Subcutaneous adipose tissue (tissue), 4 donors: ENCODE measurements around the gene CTDP1. TPM values are rescaled to one million over a fixed set of nuclear protein-coding genes. Genes with fewer than 3 reads are reported as not detected.

Source experiments
- total RNA-seq, 4 donors: library from RNA; depleted of rRNA; stranded (reverse); fragments of >200 nt; gene quantifications; one replicate each; pipeline ENCODE4 v1.1.0, GENCODE V29; 2016
- TF ChIP-seq, protein P1 (sequence below): fragments of 450-650 bp; IDR thresholded peaks from one replicate; pipeline ENCODE4 v1.5.1; 2016; ENCODE audit warnings: low read depth, mild to moderate bottlenecking, control low read depth, antibody characterized with exemption, moderate library complexity

CTDP1 gene
- total RNA-seq, 4 donors from 2014 or later = 11.3 to 19.2 (median 16.2) TPM

DNA sequence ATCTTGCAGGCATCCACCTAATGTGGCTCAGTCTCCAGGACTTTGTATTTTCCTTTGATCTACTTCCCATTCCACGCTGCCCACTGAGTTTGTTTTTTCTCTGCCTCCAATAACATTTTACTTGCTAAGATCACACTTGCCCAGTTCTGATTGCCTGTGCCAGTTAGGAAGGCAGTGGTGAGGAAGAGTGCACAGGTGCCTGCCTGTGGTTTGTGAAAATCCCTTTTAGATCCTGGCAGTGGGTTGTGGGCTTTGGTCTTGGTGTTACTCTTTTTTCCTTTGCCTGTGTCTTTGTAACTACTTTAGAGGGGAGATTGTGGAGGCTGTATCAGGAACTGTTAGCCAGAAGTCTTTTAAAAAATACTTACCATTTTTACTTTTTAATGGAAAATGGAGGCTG is 81.3 kb downstream of the CTDP1 start:
- TF ChIP-seq, protein P1, sequence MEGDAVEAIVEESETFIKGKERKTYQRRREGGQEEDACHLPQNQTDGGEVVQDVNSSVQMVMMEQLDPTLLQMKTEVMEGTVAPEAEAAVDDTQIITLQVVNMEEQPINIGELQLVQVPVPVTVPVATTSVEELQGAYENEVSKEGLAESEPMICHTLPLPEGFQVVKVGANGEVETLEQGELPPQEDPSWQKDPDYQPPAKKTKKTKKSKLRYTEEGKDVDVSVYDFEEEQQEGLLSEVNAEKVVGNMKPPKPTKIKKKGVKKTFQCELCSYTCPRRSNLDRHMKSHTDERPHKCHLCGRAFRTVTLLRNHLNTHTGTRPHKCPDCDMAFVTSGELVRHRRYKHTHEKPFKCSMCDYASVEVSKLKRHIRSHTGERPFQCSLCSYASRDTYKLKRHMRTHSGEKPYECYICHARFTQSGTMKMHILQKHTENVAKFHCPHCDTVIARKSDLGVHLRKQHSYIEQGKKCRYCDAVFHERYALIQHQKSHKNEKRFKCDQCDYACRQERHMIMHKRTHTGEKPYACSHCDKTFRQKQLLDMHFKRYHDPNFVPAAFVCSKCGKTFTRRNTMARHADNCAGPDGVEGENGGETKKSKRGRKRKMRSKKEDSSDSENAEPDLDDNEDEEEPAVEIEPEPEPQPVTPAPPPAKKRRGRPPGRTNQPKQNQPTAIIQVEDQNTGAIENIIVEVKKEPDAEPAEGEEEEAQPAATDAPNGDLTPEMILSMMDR = no peak

DNA sequence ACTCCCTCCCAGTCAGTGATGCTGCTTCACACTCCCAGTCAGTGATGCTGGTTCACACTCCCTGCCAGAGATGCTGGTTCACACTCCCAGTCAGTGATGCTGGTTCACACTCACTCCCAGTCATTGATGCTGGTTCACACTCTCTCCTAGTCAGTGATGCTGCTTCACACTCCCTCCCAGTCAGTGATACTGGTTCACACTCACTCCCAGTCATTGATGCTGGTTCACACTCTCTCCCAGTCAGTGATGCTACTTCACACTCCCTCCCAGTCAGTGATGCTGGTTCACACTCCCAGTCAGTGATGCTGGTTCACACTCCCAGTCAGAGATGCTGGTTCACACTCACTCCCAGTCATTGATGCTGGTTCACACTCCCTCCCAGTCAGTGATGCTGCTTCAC is 83.8 kb downstream of the CTDP1 start:
- TF ChIP-seq, protein P1 = no peak

DNA sequence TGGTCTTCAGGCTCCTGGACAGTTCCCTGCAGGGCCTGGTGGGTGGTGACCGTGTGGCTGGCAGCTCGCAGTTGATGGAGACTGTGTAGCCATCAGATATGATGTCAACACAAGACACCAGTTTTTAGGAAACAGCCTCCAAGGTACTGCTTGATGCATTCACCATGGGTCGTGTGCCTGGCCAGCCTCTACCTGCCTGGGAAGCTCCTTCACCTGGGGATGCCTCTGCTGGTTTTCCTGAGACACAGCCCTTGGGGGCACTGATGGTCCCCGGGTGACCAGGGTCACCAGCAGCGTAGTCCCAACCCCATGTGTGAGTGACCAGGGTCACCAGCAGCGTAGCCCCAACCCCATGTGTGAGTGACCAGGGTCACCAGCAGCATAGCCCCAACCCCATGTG is 84.5 kb downstream of the CTDP1 start:
- TF ChIP-seq, protein P1 = no peak

DNA sequence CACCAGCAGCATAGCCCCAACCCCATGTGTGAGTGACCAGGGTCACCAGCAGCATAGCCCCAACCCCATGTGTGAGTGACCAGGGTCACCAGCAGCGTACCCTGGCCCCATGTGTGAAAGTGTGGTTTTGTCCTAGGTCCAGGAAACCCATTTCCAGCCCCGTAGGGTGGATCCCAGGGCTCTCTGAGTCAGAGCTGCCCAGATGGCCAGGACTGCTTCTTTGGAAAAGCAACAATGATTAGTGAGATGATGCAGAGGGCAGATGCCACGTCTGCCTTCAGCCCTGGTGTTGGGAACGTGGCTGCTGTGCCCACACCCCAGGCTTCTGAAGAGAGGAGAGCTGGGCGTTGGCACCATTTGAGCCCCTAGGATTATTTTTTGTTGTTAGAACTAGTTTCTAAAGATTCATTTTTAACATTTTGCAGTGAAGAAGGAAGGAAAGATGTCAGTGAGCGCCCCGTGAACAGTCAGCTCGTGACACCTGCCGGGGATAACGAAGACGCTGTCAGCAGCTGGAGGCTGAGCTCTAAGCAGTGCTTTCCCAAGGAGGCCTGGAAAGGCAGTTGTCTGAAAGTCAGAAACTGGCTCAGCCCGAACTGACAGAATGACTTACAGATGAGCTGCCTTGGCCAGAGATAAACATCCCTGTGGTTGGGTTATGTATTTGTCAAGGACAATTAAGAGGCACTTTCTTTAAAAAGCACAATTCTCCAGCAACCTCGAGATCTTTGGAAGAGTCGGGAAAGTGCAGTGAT is 86.1 kb downstream of the CTDP1 start:
- TF ChIP-seq, protein P1 = no peak

DNA sequence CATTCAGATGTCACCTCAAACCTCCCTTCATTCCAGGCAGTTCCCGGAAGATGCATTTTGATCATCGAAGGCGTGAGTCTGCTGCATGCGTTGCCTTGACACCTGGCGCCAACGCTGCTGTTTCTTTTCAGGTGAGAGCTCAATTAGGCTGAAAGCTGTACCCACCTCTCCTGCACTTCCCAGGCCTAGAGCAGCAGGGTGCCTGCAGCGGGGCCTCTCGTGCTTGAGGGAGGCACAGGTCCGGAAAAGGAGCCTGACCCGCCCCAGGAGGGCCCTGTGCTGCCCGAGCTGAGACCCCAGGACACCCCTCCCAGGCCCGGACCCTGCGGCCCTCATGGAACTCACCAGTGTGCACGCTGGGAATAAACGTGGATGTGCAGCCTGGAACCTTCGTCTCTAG is 86.7 kb downstream of the CTDP1 start:
- TF ChIP-seq, protein P1 = no peak

DNA sequence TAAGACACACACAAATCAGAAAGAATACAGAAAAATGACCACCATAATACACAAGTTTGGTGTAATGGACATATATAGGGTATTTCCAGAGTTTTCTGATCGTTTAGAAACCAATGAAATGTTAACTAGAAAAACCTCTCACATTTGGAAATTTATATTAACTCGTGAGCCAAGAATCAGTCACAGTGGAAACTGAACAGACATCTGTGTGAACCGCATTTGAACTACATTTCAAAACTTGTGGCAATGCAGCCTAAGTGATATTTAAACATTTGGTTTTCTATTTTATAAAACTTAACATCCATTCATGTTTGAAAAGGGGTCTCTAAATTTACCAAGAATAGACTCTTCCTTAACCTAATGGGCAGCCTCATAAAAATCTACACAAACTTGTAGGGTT is 89.1 kb downstream of the CTDP1 start:
- TF ChIP-seq, protein P1 = no peak

DNA sequence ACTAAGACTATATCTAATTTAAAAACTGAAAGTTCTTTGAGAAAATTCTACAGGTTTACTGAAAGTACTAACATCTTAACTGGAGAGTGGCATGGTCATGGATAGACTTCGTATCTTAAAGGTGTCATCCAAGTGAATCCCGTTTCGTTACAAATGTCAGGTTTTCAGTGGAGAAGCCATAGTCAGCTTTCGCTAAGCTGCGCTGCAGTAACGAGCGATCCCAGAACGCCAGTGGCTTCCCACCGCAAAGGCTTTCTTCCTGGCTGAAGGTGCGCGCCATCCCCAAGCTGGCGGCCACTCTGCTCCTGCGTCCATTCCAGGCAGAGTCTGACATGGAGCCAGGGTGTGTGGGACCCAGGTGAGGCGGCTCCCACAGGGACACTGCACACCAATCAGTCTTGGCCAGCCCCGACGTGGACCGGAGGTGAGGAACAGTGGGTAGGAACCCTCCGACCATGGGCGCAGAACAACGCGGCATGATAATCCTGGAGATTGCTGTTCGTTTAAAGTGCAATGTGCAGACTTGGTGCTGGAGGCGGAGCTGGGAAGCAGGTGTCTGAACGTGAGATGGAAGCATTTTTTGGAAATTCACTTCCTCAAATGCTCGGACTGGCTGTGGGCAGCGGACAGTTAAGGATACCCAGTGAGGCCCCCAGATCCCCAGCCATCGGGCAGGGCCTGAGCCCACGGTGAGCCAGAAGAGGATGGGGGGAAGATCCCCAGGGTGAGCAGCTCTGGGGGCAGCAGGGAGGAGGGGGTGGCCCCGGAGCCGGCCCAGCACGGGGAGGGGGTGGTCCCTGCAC is 90.3 kb downstream of the CTDP1 start:
- TF ChIP-seq, protein P1 = no peak
